RWPE1 (cell line): ENCODE measurements around the gene ARHGAP45.
"Not testable (repeated sequence)": the region's sequence is repeated elsewhere in the genome, so short reads cannot be mapped to it uniquely, and the experiment has no call there.

Experiments used
- CTCF ChIA-PET: fragments of 350-600 bp; sonication (Branson Sonifier 250); formaldehyde crosslinking; extraction: SDS; loops from one replicate; lab custom pipeline; 2021; lab: Yijun Ruan, JAX
- POLR2A ChIA-PET: fragments of 400-600 bp; formaldehyde crosslinking; extraction: SDS; loops from one replicate; lab custom pipeline; 2020; ENCODE audit warnings: antibody characterized with exemption; ENCODE audit not compliant: low non-redundant PET; lab: Yijun Ruan, JAX
- DNase-seq: peaks from one replicate; pipeline ENCODE4 v3.0.0; 2012; ENCODE audit warnings: low spot score
- H3K27ac ChIP-seq: fragments of 450-650 bp; 2 replicates; pipeline ENCODE4 v1.5.1; 2017
- CTCF ChIP-seq: fragments of 450-650 bp; conservative IDR thresholded peaks from 2 replicates; pipeline ENCODE4 v1.5.1; 2017; ENCODE audit warnings: low read depth, mild to moderate bottlenecking

Gene ARHGAP45

GRCh38 chr19:1113030-1113985 is 46.3 kb downstream of the ARHGAP45 start:
- CTCF ChIA-PET: interaction anchor here (0.5 to 2.2 kb wide), 21 partner anchors 8 to 447 kb away, joined by 3 to 22 read pairs (median 4); no protein-coding TSS in a partner anchor
- peak; percentile 89 for TF ChIP-seq CTCF
- POLR2A ChIA-PET: no interaction called here
- DNase-seq: peak; percentile 61
- peak overlapping the region; percentile 100 for H3K27ac ChIP-seq

- ChIA-PET CTCF (interaction anchor here (0.6 to 2.2 kb wide), 14 partner anchors 8 to 109 kb away, joined by 3 to 22 read pairs (median 4); no protein-coding TSS in a partner anchor), POLR2A (no interaction called here)
- H3K27ac ChIP-seq: peak overlapping the region; percentile 100
- DNase-seq: no peak
- no peak for TF ChIP-seq CTCF
Measured at GRCh38 chr19:1113986-1114483, 47.1 kb downstream of the ARHGAP45 start.

GRCh38 chr19:1114728-1115127 is 47.8 kb downstream of the ARHGAP45 start:
- peak overlapping the region; percentile 100 for H3K27ac ChIP-seq

GRCh38 chr19:1115646-1116420 is 48.9 kb downstream of the ARHGAP45 start:
- POLR2A ChIA-PET: no interaction called here
- no peak for TF ChIP-seq CTCF
- no peak for DNase-seq
- CTCF ChIA-PET: no interaction called here
- peak overlapping the region; percentile 100 for H3K27ac ChIP-seq

More at GRCh38 chr19:1114728-1115127, 47.8 kb downstream of the ARHGAP45 start:
- POLR2A ChIA-PET, DNase-seq: not testable (repeated sequence)
- CTCF ChIA-PET: interaction anchor here (2.2 kb wide), 1 partner anchor 79 kb away, joined by 22 read pairs; no protein-coding TSS in a partner anchor

GRCh38 chr19:1116726-1117581 is 50.0 kb downstream of the ARHGAP45 start:
- DNase-seq: no peak
- ChIA-PET POLR2A (no interaction called here), CTCF (interaction anchor here (0.6 kb wide), 1 partner anchor 101 kb away, joined by 3 read pairs; no protein-coding TSS in a partner anchor)
- no peak for TF ChIP-seq CTCF
- peak overlapping the region; percentile 100 for H3K27ac ChIP-seq

GRCh38 chr19:1117654-1118053 is 50.7 kb downstream of the ARHGAP45 start:
- ChIA-PET CTCF (no interaction called here), POLR2A (no interaction called here)
- no peak for DNase-seq
- TF ChIP-seq CTCF: no peak
- H3K27ac ChIP-seq: peak overlapping the region; percentile 100
